ENCODE results near the gene SSR3.
"Not testable (repeated sequence)": the region's sequence is repeated elsewhere in the genome, so short reads cannot be mapped to it uniquely, and the experiment has no call there.

The SSR3 gene

DNA sequence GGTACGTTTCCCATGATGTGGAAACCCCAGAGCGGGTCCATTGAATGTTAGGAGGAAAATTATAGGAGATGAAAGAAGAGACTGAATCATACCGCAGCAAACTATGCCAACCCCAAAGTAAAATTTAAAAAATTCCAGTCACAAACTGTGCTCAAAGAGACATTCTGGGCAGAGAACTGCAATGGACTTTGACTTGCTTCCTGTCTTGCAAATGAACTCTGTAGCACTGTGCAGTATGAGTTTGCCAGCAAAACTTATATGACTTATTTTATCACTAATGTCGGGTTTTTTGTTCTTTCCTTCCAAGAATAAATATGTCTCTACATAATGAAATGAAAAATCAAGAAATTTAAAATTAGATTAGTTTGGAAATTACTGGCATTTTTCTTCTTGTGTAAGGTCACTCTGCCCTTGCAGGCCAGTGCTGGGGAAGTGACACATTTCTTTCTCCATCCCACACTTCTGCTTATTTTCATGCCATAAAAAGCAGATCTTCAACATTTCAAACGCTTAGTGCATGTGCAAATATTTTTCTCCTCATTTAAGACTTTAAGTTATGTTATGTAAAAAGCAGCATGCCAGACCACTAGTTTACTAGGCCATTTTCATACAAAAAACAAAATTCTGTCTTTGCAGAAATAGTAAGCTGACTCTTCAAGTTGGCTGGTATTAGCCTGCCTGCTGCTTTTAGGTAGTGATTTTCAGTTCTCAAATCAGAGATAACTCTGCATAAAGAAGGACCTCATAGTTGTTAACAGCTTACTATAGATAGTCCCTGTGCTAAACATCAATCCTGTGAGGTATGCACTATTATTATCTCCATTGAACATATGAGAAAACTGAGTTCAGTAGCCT lies 32.2 kb upstream of the SSR3 start:
- H3K36me3 Mint-ChIP-seq (ENCODE audit: insufficient read depth), result no peaks in the 10 kb centered on the region

GRCh38 chr3:156583469-156583868 lies 28.6 kb upstream of the SSR3 start:
- no peak for DNase-seq (ENCODE audit: low spot score in 2 of 2)
- no peaks in the 10 kb centered on the region for H3K27me3 Mint-ChIP-seq
- no peak overlapping the region for H3K4me3 Mint-ChIP-seq
- no peaks in the 10 kb centered on the region for H3K9me3 Mint-ChIP-seq
- H3K4me1 Mint-ChIP-seq, result no peaks in the 10 kb centered on the region
- H3K27ac Mint-ChIP-seq (ENCODE audit: low read depth), result no peak overlapping the region
- H3K36me3 Mint-ChIP-seq (ENCODE audit: insufficient read depth), result no peaks in the 10 kb centered on the region
- ATAC-seq (replicated peaks; ENCODE audit: extremely low read depth, poor library complexity, severe bottlenecking), result no peak

More for the DNA sequence above, 32.2 kb upstream of the SSR3 start:
- DNase-seq (ENCODE audit: low spot score in 2 of 2), result no peak
- no peaks in the 10 kb centered on the region for H3K27me3 Mint-ChIP-seq
- ATAC-seq (replicated peaks; ENCODE audit: extremely low read depth, poor library complexity, severe bottlenecking), result no peak
- H3K4me1 Mint-ChIP-seq, result no peaks in the 10 kb centered on the region
- no peak overlapping the region for H3K4me3 Mint-ChIP-seq
- no peaks in the 10 kb centered on the region for H3K9me3 Mint-ChIP-seq
- H3K27ac Mint-ChIP-seq (ENCODE audit: low read depth), result no peak overlapping the region

DNA sequence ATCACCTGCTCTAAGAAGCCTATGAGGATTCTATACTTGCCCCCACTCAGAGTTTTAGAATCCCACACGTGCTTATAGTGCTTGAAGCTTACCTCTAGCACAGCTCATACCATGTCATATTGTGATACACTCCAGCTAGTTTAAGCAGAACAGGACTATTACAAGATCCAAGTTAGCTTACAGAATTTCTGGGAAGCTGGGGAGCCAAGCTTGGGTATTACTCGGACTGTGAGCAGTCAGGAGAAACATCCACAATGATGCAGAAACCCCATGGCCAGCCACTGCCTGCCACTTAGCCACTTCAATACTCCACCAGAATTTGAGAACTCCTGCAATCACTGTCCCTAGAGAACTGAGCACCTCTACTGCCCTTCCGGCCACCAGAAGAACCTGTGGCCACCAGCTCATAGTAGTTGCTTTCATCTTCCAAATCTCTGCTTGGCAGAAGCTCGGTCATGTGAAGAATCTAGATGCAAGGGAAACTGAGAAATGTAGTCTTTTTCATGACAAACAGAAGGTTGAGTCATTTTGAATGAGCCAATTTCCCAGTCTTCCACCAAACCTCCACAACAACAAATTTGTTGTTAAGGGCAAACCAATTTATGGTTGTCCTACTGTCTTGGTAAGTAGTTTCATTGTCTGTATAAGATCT lies 27.7 kb upstream of the SSR3 start:
- Mint-ChIP-seq H3K36me3 (ENCODE audit: insufficient read depth) (no peaks in the 10 kb centered on the region), H3K4me1 (no peaks in the 10 kb centered on the region), H3K27me3 (no peaks in the 10 kb centered on the region), H3K4me3 (no peak overlapping the region), H3K9me3 (no peaks in the 10 kb centered on the region), H3K27ac (ENCODE audit: low read depth) (no peak overlapping the region)
- ATAC-seq (replicated peaks; ENCODE audit: extremely low read depth, poor library complexity, severe bottlenecking) (no peak), DNase-seq (ENCODE audit: low spot score in 2 of 2) (no peak)

- Mint-ChIP-seq H3K4me1 (no peaks in the 10 kb centered on the region), H3K4me3 (no peak overlapping the region), H3K27ac (ENCODE audit: low read depth) (no peak overlapping the region), H3K9me3 (no peaks in the 10 kb centered on the region), H3K36me3 (ENCODE audit: insufficient read depth) (no peaks in the 10 kb centered on the region), H3K27me3 (peaks cover under 1% of the 10 kb centered on the region)
- ATAC-seq (replicated peaks; ENCODE audit: extremely low read depth, poor library complexity, severe bottlenecking) (no peak), DNase-seq (ENCODE audit: low spot score in 2 of 2) (no peak)
Observed at GRCh38 chr3:156581954-156582353, 27.0 kb upstream of the SSR3 start.

DNA sequence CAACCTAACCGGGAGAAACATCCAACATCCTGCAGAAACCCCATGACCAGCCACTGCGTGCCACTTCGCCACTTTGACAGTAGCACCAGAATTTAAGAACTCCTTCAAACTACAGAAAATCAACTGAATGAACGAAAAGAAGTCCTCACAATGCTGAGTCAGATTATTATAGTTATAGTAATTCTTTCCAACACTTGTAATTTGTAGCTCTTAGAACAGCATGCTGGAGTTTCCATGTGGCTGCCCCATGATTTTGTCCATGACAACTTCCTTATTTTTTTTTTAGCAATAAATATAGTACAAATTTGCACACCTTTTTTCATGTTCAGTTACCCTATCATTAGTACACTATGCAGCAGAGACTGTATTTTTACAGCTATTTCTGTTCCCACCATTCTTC lies 26.1 kb upstream of the SSR3 start:
- H3K27ac Mint-ChIP-seq (ENCODE audit: low read depth), result no peak overlapping the region
- DNase-seq (ENCODE audit: low spot score in 2 of 2) (no peak), ATAC-seq (replicated peaks; ENCODE audit: extremely low read depth, poor library complexity, severe bottlenecking) (no peak)
- no peak overlapping the region for H3K4me3 Mint-ChIP-seq
- H3K4me1 Mint-ChIP-seq, result no peaks in the 10 kb centered on the region
- H3K36me3 Mint-ChIP-seq (ENCODE audit: insufficient read depth), result no peaks in the 10 kb centered on the region
- H3K27me3 Mint-ChIP-seq, result peaks cover 10% of the 10 kb centered on the region
- no peaks in the 10 kb centered on the region for H3K9me3 Mint-ChIP-seq

DNA sequence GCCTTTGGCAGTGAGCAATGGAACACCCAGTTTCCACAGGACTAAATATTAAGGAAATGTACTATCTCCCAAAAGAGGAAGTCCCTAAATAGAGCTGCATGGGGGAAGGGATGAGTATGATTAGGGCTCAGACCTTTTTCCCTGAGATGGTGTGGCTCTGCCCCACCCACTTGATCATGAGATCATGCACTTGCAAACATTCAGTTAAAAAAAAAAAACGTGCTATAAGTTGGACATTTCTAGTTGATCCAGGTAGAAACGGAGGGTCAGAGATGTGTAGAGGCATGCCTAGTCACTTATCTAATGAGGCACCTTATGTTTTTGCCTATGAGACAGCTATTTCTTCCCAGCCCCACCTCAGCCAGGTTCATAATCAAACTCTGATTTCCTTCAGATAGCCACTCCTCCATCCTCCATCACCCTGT lies 24.5 kb upstream of the SSR3 start:
- H3K36me3 Mint-ChIP-seq (ENCODE audit: insufficient read depth), result no peaks in the 10 kb centered on the region
- DNase-seq (ENCODE audit: low spot score in 2 of 2) (no peak), ATAC-seq (replicated peaks; ENCODE audit: extremely low read depth, poor library complexity, severe bottlenecking) (no peak)
- no peak overlapping the region for H3K27ac Mint-ChIP-seq (ENCODE audit: low read depth)
- no peak overlapping the region for H3K4me3 Mint-ChIP-seq
- H3K4me1 Mint-ChIP-seq, result no peaks in the 10 kb centered on the region
- H3K27me3 Mint-ChIP-seq, result peaks cover 15% of the 10 kb centered on the region
- no peaks in the 10 kb centered on the region for H3K9me3 Mint-ChIP-seq

DNA sequence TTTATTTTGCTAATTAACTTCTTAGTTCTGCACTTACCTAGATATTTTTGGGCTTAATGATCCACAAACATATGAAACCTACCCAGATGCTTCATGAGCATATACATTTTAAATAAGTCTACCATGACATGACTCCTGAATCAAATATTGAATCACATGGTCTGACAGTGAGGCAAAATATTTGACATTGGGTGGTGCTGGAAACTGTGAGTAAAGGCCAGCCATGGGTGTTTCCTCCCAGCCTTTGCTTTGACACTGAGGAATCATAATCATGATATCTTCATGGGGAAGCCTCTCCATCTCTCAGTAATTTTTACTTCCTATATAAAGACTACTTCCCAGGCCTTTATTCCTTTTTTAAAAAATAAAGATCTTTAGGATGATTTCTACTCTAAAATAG lies 22.8 kb upstream of the SSR3 start:
- Mint-ChIP-seq H3K27ac (ENCODE audit: low read depth) (no peak overlapping the region), H3K27me3 (peaks cover 28% of the 10 kb centered on the region), H3K9me3 (no peaks in the 10 kb centered on the region), H3K36me3 (ENCODE audit: insufficient read depth) (no peaks in the 10 kb centered on the region), H3K4me3 (no peak overlapping the region), H3K4me1 (no peaks in the 10 kb centered on the region)
- ATAC-seq (replicated peaks; ENCODE audit: extremely low read depth, poor library complexity, severe bottlenecking) (no peak), DNase-seq (ENCODE audit: low spot score in 2 of 2) (no peak)

DNA sequence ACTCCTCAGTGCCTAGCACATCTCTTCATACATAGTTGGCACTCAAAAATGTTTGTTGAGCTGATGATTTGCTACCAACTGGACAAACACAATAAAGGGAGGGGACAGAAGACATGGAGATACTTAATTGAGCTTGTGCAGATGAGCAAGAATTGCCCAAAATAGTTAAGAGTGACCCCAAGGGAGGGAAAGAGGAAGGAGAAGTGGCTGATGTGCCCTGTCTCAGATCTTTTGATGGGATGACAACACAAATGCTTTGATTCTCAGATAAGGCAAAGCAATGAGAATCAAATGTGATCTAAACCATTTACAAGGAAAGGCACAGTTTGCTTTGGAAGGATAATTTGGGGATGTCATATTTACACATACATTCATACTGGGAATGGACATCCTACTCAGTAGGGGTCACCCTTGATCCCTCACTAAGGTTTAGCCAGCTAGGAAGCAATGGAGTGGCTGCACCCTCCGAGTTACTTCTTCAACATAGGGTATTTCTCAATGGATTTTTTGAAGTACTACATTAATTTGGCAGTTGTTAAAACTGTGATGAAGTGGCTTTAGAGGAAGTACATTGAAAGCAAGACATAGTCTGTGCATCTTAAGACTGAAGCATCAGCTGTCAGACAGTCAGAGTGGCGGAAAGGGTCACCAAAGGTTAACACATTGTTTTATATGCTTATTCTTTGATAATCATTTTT lies 21.9 kb upstream of the SSR3 start:
- Mint-ChIP-seq H3K27ac (ENCODE audit: low read depth) (no peak overlapping the region), H3K4me3 (no peak overlapping the region), H3K36me3 (ENCODE audit: insufficient read depth) (no peaks in the 10 kb centered on the region), H3K27me3 (peaks cover 36% of the 10 kb centered on the region), H3K4me1 (no peaks in the 10 kb centered on the region), H3K9me3 (no peaks in the 10 kb centered on the region)
- DNase-seq (ENCODE audit: low spot score in 2 of 2) (no peak), ATAC-seq (replicated peaks; ENCODE audit: extremely low read depth, poor library complexity, severe bottlenecking) (no peak)

- DNase-seq (ENCODE audit: low spot score in 2 of 2) (no peak), ATAC-seq (replicated peaks; ENCODE audit: extremely low read depth, poor library complexity, severe bottlenecking) (no peak)
- H3K4me1 Mint-ChIP-seq, result no peaks in the 10 kb centered on the region
- no peaks in the 10 kb centered on the region for H3K9me3 Mint-ChIP-seq
- H3K27me3 Mint-ChIP-seq, result peaks cover 36% of the 10 kb centered on the region
- no peak overlapping the region for H3K4me3 Mint-ChIP-seq
- no peaks in the 10 kb centered on the region for H3K36me3 Mint-ChIP-seq (ENCODE audit: insufficient read depth)
- H3K27ac Mint-ChIP-seq (ENCODE audit: low read depth), result no peak overlapping the region
Observed at GRCh38 chr3:156576051-156576450, 21.1 kb upstream of the SSR3 start.

DNA sequence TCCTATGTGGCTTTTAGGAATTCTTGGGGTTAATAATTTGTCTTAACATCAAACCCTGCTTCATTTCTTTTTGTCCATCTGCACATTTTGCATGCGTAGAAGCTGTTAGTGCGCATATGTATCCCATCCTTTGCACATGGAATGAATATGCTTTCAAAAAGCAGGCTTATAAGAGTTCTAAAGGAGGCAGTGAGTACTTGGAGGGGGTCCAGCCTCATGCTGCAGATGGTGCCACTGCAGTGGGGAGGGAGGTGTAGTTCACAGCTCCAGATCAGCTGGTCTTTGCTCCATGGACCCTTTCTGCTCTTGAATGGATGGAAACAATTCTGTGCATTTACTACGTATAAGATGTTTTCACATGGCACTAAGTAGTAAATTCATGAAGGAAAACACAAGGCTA lies 20.7 kb upstream of the SSR3 start:
- no peak for ATAC-seq (replicated peaks; ENCODE audit: extremely low read depth, poor library complexity, severe bottlenecking)
- Mint-ChIP-seq H3K9me3 (no peaks in the 10 kb centered on the region), H3K36me3 (ENCODE audit: insufficient read depth) (no peaks in the 10 kb centered on the region), H3K27me3 (peaks cover 36% of the 10 kb centered on the region), H3K4me3 (no peak overlapping the region), H3K4me1 (no peaks in the 10 kb centered on the region), H3K27ac (ENCODE audit: low read depth) (no peak overlapping the region)
- no peak for DNase-seq (ENCODE audit: low spot score in 2 of 2)

- not testable (repeated sequence) for DNase-seq (ENCODE audit: low spot score in 2 of 2); H3K4me3 Mint-ChIP-seq; H3K9me3 Mint-ChIP-seq; H3K4me1 Mint-ChIP-seq; H3K27ac Mint-ChIP-seq (ENCODE audit: low read depth); H3K36me3 Mint-ChIP-seq (ENCODE audit: insufficient read depth); ATAC-seq (replicated peaks; ENCODE audit: extremely low read depth, poor library complexity, severe bottlenecking)
- peaks cover 21% of the 10 kb centered on the region for H3K27me3 Mint-ChIP-seq
Observed at GRCh38 chr3:156569881-156570280, 15.0 kb upstream of the SSR3 start.

- not testable (repeated sequence) for DNase-seq (ENCODE audit: low spot score in 2 of 2); ATAC-seq (replicated peaks; ENCODE audit: extremely low read depth, poor library complexity, severe bottlenecking)
Observed at GRCh38 chr3:156569016-156569415, 14.1 kb upstream of the SSR3 start.

More at GRCh38 chr3:156569016-156569415, 14.1 kb upstream of the SSR3 start:
- not testable (repeated sequence) for H3K27ac Mint-ChIP-seq (ENCODE audit: low read depth); H3K4me1 Mint-ChIP-seq; H3K36me3 Mint-ChIP-seq (ENCODE audit: insufficient read depth); H3K4me3 Mint-ChIP-seq; H3K9me3 Mint-ChIP-seq
- H3K27me3 Mint-ChIP-seq, result peaks cover 19% of the 10 kb centered on the region

Data from central memory CD8-positive, alpha-beta T cell (primary cell).